PFSK-1 (cell line): ENCODE measurements around the gene MOV10L1.

Experiments used
- FOXP2 ChIP-seq: optimal IDR thresholded peaks from 2 replicates; pipeline ENCODE3; 2011; ENCODE audit warnings: borderline replicate concordance, control low read depth, inconsistent platforms; ENCODE audit not compliant: insufficient read depth; ENCODE audit errors: extremely low read length, extremely low read depth
- POLR2AphosphoS5 ChIP-seq: IDR thresholded peaks from 2 replicates; pipeline ENCODE4 v1.6.1; 2012; ENCODE audit warnings: low read depth, mild to moderate bottlenecking, control low read depth, low read length, moderate library complexity
- SIN3A ChIP-seq: IDR thresholded peaks from 2 replicates; pipeline ENCODE4 v1.6.1; 2012; ENCODE audit warnings: mild to moderate bottlenecking, low read length, moderate library complexity, borderline replicate concordance; ENCODE audit not compliant: insufficient read depth
- TAF1 ChIP-seq: IDR thresholded peaks from 2 replicates; pipeline ENCODE4 v1.6.1; 2012; ENCODE audit warnings: low read length, control low read depth, borderline replicate concordance; ENCODE audit not compliant: insufficient read depth
- TF ChIP-seq, protein P1 (sequence below), 2 experiments: IDR thresholded peaks; 2 replicates each; pipeline versions ENCODE4 v1.6.1 to v1.8.0; 2011 to 2012; ENCODE audit warnings: low read depth in 2 of 2, low read length in 2 of 2, control low read depth in 1 of 2, inconsistent platforms in 1 of 2, mild to moderate bottlenecking in 1 of 2, moderate library complexity in 1 of 2; ENCODE audit not compliant: insufficient read depth in 1 of 2

Gene MOV10L1

DNA sequence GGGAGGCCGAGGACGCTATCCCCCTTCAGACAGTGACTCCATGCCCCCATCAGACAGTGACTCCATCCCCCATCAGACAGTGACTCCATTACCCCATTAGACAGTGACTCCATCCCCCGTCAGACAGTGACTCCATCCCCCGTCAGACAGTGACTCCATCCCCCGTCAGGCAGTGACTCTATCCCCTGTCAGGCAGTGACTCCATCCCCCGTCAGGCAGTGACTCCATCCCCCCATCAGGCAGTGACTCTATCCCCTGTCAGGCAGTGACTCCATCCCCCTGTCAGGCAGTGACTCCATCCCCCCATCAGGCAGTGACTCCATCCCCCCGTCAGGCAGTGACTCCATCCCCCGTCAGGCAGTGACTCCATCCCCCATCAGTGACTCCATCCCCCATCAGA is 22.6 kb upstream of the MOV10L1 start:
- TF ChIP-seq FOXP2 (no peak), POLR2AphosphoS5 (no peak), SIN3A (no peak), TAF1 (no peak)
- TF ChIP-seq, protein P1, sequence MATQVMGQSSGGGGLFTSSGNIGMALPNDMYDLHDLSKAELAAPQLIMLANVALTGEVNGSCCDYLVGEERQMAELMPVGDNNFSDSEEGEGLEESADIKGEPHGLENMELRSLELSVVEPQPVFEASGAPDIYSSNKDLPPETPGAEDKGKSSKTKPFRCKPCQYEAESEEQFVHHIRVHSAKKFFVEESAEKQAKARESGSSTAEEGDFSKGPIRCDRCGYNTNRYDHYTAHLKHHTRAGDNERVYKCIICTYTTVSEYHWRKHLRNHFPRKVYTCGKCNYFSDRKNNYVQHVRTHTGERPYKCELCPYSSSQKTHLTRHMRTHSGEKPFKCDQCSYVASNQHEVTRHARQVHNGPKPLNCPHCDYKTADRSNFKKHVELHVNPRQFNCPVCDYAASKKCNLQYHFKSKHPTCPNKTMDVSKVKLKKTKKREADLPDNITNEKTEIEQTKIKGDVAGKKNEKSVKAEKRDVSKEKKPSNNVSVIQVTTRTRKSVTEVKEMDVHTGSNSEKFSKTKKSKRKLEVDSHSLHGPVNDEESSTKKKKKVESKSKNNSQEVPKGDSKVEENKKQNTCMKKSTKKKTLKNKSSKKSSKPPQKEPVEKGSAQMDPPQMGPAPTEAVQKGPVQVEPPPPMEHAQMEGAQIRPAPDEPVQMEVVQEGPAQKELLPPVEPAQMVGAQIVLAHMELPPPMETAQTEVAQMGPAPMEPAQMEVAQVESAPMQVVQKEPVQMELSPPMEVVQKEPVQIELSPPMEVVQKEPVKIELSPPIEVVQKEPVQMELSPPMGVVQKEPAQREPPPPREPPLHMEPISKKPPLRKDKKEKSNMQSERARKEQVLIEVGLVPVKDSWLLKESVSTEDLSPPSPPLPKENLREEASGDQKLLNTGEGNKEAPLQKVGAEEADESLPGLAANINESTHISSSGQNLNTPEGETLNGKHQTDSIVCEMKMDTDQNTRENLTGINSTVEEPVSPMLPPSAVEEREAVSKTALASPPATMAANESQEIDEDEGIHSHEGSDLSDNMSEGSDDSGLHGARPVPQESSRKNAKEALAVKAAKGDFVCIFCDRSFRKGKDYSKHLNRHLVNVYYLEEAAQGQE (IDR thresholded peaks at IDR 0.05; ENCODE audit: insufficient read depth in 1 of 2, low read depth in 2 of 2, low read length in 2 of 2): no peak

DNA sequence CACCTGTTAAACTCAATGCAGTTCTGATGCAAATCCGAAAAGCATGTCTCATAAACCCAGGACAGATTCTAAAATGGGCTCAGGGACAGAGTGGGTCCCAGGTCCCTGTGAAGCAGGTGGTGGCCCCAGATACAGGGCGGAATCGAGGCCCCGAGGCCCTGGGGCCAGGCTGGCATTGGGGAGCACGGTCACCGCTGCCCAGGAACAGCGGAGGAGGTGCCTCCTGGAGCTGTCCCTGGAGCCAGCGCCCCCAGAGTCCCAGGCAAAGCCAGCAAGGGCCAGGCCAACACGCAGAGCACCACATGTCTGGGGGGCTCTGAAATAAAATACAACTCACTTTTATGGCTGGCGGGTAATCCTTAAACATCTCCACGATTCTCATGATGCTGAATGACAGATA is 21.7 kb upstream of the MOV10L1 start:
- TF ChIP-seq FOXP2 (no peak), POLR2AphosphoS5 (no peak), TAF1 (no peak), SIN3A (no peak)
- TF ChIP-seq, protein P1 (IDR thresholded peaks at IDR 0.05; ENCODE audit: insufficient read depth in 1 of 2, low read depth in 2 of 2, low read length in 2 of 2): no peak

DNA sequence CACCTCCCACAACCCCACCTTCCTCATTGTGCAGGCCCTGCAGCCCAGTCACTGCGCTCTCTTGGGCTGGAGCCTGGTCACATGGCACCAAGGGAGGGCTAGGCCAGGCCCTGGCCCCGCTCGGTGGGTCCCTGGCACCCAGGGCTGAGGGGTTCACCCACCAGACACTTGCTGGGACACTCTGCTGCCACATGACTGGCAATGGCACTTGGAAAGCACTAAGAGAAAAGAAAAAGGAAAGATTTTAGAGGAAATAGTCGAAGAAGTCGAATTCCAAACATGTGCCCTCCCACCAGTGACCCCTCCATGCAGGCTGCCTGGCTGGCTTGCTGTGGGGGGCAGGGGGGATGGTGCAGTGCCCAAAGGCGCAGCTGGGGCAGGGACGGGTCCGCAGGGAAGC is 19.4 kb upstream of the MOV10L1 start:
- no peak for TF ChIP-seq TAF1
- no peak for TF ChIP-seq POLR2AphosphoS5
- TF ChIP-seq, protein P1 (IDR thresholded peaks at IDR 0.05; ENCODE audit: insufficient read depth in 1 of 2, low read depth in 2 of 2, low read length in 2 of 2): no peak
- TF ChIP-seq FOXP2: no peak
- no peak for TF ChIP-seq SIN3A

DNA sequence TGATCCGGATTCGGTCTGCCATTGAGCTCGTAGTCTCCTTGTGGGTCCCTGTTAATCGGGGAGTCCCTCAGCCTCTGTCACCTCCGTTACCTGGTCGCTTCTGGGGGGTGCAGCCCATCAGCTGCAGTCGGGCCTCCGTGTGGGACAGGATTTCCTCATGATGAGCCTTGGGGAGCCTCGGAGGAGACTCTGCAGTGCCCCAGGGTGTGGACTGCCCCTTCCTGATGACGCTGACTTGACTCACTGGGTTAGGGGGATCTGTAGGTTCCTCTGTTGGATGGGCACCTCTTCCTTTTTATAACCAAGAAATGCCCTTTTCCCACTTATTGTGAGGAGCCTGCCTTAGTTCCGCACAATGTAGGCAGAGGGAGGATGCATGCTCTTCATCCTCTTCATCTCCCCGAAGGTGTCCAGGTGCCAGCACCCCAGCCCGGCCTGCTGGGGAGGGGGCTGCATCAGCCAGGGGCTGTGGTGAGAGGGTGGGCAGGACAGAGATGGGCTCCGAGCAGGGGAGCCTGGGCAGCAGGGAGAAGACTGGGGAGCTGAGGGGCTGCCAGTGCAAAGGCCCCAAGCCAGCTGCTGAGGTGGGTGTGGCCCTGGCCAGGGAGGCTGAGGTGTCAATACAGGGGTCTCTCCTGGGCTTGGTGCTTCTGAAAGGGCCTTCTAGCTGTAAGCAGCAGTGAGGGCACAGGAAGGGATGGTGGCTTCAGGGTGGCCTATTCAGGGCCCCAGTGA is 18.2 kb upstream of the MOV10L1 start:
- TF ChIP-seq, protein P1 (IDR thresholded peaks at IDR 0.05; ENCODE audit: insufficient read depth in 1 of 2, low read depth in 2 of 2, low read length in 2 of 2): no peak
- TF ChIP-seq TAF1 (no peak), POLR2AphosphoS5 (no peak), FOXP2 (no peak), SIN3A (no peak)

DNA sequence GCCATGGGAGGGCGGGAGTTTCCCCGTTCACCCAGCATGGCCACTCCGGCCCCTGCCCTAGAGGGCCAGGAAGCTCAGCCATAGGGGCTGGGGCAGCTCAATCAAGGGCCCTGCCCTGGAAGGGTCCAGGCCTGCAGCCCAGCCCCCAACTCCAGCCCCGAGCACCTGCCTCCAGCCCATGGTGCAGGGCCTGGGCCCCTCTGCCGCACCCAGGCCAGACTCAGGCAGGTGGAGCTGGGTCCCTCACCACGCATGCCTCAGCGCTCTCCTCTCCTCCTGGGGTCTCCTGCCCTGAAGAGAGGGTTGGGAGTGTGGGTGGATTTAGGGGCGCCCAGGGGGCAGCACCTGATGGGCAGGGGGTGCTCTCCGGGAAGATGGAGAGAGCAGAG is 17.6 kb upstream of the MOV10L1 start:
- TF ChIP-seq, protein P1 (IDR thresholded peaks at IDR 0.05; ENCODE audit: insufficient read depth in 1 of 2, low read depth in 2 of 2, low read length in 2 of 2): no peak
- TF ChIP-seq SIN3A (no peak), POLR2AphosphoS5 (no peak), FOXP2 (no peak), TAF1 (no peak)
